ENCODE measurements around the gene FAM184B.

The FAM184B gene

DNA sequence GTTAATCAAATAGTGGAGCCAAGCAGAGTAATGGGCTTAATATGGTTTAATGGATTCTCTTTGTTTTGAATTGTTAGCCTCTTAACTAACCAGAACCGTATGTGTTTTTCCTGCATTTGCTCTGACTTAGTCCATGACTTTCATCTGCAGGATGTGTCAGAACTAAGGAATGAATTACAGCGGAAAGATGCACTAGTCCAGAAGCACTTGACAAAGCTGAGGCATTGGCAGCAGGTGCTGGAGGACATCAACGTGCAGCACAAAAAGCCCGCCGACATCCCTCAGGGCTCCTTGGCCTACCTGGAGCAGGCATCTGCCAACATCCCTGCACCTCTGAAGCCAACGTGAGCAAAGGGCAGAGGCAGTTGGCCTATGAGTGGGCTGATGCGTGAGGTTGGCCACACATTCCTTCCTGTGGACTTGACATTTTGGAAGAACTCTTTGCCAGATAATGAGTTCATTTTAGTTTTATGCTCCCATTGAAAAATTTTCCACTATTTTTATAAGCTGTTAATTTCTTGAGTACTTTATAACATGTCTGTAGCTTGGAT, 157.9 kb downstream of the FAM184B start:
- no peak for DNase-seq

GRCh38 chr4:17619416-17620105, 161.9 kb downstream of the FAM184B start:
- DNase-seq: no peak

DNA sequence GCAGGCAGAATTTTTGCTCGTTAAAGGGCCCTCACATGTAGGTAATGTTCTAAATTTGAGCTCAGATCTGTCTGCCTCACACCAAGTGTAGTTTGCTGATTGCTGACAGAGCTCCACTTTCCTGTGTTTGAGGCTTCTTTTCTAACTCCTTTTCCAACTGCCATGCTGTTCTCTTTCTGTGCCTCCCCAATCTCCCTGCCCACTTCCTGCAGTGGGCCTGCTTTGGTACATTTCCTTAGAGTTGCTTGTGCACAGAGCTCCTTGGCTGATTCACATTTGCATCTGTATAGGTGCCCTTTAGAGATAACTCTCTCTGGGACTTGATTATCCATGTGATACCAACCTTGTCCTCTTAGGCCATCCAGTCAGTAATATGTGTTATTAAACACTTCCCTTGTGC, 162.5 kb downstream of the FAM184B start:
- DNase-seq: no peak

GRCh38 chr4:17616283-17616682, 165.1 kb downstream of the FAM184B start:
- DNase-seq: no peak

DNA sequence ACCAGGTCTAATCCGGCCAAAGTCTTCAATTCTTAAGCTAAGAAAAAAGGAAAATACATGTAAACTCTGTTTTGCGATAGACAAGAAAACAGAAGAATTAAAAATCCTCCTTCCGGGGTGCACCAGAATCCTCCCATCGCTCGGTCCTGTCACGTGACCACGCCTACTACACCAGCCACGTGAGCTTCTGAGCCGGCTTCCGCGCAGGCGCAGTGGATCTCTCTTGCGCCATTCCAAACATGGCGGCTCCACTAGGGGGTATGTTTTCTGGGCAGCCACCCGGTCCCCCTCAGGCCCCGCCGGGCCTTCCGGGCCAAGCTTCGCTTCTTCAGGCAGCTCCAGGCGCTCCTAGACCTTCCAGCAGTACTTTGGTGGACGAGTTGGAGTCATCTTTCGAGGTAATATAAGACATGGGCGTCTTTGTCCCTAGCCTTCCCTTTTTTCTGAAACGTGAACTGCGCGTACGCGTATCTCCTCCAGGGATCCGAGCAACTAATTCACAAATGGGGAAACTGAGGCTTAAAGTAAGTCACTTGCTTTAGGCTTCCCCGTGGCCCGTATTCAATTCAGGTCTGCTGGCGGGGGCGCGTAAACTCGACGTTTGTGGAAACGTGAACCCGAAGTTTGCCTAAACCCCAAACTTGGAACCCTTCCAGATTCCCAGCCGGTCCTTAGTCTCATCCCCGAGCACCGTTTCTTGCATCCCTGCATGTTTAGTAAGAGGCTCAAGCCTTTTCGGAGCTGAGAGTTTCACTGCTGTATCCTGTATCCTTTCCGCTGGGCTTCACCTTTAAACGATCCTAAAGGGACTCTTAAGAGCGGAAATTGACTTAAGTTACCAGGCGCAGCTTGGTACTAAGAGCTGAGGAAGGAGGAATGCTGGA, 166.8 kb downstream of the FAM184B start, which contains the start of gene MED28:
Gene MED28, plus strand, starts transcription at position 226 of the 884 bp plus-strand sequence. Its CDS starts 14 bp downstream, at position 240.
- DNase-seq: peak; percentile 87

DNA sequence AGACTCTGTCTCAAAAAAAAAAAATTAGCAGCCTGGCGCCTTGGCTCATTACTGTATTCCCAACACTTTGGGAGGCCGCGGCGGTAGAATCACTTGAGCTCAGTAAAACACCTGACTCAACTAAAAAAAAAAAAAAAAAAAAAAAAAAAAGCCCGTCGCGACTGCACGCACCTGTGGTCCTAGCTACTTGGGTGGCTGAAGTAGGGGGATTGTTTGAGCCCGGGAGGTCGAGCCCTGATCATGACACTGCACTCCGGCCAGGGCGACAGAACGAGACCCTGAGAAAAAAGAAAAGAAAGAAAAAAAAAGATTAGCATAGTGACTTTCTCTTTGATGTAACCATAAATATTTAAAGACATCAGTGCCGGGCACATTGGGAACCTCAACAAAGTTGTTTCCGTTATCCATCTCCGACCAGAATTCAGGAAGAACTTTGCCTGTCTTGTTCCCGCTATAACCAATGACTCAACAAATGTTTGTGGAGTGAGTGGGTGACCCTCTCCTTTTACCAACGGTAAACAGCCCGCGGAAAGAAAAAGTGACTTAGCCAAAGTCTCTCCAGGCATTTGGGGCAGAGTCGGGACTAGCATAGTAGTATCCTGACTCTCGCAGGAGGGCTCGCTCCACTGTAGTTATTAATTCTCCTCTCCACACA, 167.5 kb downstream of the FAM184B start:
- DNase-seq: no peak

- no peak for DNase-seq
These were observed 176.2 kb downstream of the FAM184B start for GRCh38 chr4:17605236-17605635.

DNA sequence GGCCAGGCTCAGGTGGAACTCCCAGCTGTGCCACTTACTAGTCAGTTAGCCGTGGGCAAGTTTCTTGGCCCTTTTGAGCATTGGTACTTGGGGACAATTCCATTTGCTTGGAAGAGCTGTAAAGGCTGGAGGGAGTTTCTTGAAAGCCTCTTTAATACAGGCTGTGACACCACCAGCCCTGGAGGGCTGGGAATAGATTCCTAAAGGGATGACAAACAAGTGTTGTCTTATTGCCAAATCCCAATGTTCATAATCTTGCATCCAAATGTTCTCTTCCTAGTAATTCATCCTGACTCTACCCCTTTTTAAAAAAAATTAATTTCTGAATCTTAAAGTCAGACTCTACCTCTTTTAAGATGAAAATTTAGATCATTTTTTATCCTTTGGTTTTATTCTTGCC, 181.6 kb downstream of the FAM184B start:
- no peak for DNase-seq

- no peak for DNase-seq
These were observed 183.9 kb downstream of the FAM184B start for GRCh38 chr4:17597517-17597916.

DNA sequence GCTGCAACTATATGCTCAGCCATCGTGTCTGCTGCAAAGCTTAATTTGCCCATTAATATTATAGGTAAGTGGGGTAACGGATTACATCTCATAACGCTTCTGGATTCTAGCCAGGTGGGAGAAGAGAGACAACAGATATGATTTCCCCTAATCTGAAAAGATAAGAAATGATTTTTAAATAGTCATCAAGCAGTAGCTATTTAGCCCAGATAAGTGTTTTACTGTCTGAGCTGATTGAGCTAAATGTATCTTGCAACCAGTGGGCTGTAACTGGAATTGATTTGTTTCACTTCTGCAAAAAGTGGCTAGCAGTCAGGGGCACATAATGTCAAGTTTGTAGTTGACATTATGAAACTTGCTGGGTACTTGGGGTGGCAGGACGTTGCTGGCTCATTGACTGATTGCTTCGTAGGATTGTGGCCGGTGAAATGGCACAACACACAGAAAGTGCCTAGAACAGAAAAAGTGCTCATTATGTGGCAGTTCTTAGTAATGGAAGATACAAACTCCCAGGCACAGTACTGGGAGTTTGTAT, 185.9 kb downstream of the FAM184B start:
- DNase-seq: no peak

GRCh38 chr4:17589355-17589754, 192.1 kb downstream of the FAM184B start:
- DNase-seq: no peak

GRCh38 chr4:17587094-17587822, 194.2 kb downstream of the FAM184B start:
- no peak for DNase-seq

DNA sequence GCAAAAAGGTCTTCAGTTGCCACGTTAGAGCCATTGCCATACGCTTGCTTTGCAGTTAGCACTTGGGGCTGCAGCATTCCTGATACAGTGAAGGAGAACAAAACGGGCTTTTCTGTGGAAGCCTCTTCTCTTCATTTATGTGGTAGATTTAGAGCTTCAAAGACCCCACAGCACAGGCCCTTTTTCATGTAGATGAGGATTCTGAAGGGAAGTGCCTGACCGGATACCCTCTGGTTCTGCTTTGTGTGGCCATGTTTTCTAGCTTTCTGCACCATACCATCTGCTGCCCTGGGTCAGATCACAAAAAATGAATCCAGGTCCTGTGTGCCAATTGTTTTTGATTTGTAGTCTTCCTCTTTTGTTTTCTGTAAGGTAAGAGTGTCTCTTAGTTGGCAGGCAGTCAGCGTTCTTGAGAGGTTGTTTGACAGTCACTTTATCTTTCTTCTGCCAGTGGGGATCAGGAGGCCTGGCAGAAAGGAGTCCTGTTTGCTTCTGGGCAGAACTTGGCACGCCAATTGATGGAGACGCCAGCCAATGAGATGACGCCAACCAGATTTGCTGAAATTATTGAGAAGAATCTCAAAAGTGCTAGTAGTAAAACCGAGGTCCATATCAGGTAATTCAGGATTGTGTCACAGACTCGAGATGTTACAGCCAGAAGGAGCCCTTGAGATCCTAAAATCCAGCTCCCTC, 196.8 kb downstream of the FAM184B start:
- DNase-seq: no peak

DNA sequence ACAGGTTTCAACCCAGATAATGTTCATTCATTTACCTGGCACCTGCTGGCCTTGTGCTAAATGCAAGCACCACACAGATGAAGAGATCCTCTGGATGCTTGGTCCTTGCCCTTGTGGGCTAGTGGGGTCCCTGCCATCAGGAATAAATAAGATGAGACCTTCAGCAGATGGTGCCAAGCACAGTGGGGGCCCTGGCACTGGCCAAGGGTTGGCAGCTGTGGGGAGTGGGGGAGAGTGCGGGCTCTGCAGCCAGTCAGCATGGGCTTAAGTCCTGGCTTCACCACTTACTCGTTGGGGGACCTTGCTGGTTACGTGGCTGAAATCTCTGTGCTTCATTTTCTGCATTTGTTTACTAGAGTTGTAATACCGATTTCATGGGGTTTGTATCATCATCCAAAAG, 197.5 kb downstream of the FAM184B start:
- no peak for DNase-seq

GRCh38 chr4:17583276-17583675, 198.1 kb downstream of the FAM184B start:
- DNase-seq: no peak

- no peak for DNase-seq
These were observed 200.5 kb downstream of the FAM184B start for GRCh38 chr4:17580969-17581368.
